GM18873 (cell line): ENCODE data around the gene PHYH.
"Not testable (repeated sequence)": the region's sequence is repeated elsewhere in the genome, so short reads cannot be mapped to it uniquely, and the experiment has no call there.

Source experiments
- ATAC-seq: cut with Tn5 transposase; IDR thresholded peaks from one replicate; pipeline ENCODE4 v1.9.1; 2021; ENCODE audit warnings: mild to moderate bottlenecking, moderate library complexity, moderate number of reproducible peaks; ENCODE audit not compliant: unreplicated experiment, low FRiP score

PHYH gene

DNA sequence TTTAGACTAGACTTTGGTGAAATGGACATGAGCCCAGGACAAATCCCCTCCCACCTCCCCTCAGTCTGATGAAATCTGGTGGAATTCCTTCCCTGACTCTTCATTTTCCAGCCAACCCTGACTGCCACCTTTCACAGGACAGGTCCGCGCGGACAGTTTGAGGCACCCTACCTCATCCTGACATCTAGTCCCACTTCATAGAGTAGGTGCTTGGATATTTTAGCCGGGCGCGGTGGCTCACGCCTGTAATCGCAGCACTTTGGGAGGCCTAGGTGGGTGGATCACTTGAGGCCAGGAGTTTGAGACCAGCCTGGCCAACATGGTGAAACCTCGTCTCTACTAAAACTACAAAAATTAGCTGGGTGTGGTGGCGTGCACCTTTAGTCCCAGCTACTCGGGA, 23.7 kb downstream of the PHYH start:
- ATAC-seq, result not testable (repeated sequence)

DNA sequence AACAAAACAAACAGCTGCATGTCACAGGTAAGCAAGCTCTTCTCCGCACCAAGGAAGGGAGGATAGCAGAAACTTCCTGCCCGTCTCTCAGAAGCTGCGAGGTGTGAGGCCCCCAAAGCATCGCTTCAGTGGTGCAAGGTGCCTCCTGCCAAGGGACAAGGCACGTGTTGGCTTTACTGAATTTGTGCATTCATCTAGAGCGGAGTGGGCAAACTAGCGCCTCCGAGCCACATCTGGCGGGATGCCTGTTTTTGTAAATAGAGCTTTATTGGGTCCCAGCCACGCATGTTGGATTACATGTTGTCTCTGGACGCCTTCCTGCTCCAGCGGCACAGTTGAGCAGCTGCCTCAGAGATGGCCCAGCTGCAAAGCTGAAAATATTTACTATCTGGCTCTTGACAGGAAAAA, 27.7 kb downstream of the PHYH start:
- ATAC-seq, result no peak

DNA sequence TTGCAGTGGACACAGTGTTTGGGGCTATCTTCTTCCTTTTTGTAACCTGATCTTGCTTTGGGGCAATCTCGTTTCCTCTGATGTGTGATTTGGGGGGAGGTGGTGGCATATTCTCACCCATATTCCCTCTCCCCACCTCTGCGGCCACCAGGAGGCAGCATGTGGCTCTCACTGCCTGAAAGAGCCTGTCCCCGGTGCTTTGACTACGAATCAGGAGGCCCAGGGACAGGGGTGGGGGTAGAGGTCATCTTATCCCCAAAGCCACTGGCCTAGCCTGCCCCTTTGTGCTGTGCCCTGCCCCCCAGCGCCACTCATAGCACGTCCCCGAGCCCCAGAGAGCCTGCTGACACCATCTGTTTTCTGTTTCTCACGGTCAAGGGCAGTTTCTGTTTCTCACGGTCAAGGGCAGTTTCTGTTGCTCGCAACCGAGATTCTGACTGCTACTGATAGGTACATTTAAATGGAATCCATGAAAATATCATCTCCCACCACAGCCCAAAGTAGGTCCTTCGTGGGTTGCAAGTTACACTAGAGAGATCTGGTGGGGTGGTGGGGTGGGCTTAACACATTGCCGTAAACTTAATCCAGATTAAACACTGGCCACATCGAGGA, 28.2 kb downstream of the PHYH start:
- ATAC-seq, result no peak

DNA sequence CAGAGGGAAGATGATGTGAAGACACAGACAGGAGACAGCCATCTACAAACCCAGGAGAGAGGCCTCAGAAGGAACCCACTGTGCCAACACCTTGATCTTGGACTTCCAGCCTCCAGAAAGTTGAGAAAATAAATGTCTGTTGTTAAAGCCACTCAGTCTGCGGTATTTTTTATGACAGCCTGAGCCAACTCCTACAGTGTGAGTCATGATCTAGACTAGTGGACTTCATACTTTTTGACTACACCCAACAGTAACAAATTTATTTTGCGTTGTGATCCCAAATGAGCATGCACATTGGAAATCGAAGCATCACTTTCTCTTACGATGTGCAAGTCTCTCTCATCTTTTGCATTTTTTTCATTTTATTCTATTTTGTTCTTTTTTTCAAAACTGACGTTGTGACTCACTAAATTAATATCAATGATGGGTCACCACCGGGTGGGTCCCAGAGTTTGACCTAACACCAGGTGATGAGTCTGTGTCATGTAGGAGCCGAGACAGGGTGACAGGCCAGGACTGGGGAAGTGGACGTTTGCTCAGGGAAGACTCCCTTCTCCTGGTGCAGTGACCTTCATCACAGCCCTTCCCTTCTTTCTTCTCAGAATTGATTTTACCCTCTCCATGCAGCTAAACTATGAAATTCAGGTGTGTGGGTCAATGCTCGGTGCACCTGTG, 28.9 kb downstream of the PHYH start:
- ATAC-seq, result no peak

DNA sequence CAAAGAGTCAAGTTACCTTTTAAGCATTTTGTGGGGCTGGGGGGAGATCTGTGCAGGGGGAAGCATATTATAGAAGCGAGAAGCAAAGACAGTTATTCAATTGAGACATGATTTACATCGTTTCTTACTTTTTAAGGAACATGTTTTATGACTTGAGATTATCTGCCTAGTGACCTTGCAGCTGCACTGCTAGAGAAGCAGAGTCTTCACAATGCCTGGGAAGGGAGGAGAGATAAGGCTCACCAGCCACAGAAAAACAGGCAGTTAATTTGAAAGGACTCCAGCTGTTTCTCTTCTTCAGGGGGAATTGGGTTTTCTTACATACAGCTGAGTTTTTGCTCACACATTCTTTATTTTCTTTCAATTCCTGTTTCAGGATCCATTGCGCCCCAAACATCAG, 31.0 kb downstream of the PHYH start:
- no peak for ATAC-seq

DNA sequence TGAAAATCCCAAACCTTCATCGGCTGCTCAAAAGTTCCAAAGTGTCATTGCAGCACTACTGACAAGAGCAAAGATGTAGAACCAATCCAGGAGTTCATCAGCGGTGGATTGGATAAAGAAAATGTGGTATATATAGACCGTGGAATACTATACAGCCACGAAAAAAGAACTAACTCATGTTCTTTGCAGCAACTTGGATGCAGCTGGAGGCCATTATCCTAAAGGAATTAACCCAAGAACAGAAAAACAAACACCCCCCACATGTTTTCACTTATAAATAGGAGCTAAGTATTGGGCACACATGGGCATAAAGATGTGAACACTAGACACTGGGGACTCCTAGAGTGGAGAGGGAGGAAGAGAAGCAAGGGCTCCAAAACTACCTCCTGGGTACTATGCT, 31.6 kb downstream of the PHYH start:
- ATAC-seq, result no peak

DNA sequence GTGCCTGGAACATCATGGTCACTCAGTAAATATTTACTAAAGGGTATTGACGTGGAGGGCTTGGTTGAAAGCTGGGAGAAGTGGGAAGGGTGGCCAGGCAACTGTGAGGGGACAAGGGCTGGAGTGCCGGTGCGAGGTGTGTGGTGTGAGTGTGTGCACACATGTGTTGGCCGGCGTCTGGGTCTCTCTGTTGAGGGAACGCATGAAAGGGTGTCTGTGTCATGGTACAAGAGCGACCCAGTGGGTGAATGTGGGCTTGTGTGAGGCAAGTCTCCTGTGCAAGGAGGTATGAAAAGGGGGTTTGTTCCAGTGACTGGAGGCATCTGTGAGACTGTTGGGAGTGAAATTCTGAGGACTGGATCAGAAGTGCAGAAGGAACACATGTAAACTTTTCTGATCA, 36.3 kb downstream of the PHYH start:
- ATAC-seq, result no peak

DNA sequence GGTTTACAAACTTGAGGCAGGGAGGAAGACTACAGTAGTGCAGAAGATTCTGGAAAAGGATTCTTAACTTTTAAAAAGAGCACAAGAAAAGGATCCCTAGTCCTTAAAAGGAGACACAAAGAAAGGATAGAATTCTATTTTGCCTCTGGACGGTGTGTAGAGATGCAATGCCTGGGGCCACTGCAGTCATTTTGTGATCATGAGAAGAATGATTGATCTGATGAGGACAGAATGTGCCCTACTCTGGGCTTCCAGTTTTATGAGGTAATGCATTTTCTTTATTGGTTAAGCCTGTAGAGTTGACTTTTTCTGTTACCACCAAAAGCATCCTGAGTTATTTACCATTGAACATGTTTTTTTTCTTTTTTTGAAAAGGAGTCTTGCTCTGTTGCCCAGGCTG, 37.4 kb downstream of the PHYH start:
- ATAC-seq, result no peak

DNA sequence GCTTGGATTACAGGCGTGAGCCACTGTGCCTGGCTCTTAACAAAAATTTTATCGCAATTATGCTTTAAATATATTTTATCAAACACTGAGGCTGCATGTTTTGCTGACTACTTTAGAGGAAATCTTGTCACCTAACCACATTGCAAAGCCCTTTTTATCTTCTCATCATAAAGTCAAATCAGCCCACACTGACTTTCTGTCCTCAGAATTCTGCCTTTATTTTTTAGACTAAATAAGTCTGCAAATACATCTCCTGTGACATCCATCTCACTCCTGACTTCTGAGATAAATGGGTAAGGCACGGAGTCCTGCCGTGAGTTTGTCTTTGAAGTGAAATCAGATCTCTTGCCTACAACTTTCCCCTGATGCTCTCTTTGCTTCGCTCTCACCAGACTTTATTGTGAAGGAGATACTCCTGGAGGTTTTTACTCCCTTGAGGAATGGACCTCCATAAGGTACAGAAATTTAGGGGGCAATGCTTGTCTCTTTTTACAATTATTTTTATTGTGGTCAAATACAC, 42.2 kb downstream of the PHYH start:
- no peak for ATAC-seq

DNA sequence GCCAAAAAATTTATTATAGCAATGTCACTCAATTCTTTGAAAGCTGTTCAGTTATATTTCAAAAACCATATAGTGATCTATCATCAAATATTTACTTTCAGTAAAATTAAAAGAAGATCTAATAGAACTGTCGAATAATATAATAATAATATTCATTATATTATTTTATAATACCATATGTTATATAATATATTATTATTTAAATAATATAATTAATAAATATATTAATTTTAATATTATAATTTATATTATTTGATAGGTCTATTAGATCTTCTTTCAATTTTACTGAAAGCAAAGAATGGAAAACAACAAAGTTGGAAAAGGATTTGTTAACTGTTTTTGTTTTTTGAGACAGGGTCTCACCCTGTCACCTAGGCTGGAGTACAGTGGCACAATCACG, 43.2 kb downstream of the PHYH start:
- no peak for ATAC-seq

DNA sequence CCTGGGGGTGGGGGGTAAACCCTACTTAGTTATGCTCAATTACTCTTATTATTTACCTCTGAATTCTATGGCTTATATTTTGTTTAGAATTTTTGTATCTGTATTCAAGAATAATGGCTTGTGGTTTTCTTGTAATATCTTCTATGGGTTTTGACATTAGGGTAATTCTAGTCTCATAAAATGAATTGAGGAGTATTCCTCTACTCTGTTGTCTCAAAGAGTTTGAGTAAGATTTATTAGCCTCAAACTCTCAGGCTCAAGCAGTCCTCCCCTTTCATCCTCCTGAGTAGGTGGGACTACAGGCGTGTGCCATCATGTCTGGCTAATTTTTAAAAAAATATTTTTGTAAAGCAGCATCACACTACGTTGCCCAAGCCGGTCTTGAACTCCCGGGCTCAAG, 46.1 kb downstream of the PHYH start:
- no peak for ATAC-seq

DNA sequence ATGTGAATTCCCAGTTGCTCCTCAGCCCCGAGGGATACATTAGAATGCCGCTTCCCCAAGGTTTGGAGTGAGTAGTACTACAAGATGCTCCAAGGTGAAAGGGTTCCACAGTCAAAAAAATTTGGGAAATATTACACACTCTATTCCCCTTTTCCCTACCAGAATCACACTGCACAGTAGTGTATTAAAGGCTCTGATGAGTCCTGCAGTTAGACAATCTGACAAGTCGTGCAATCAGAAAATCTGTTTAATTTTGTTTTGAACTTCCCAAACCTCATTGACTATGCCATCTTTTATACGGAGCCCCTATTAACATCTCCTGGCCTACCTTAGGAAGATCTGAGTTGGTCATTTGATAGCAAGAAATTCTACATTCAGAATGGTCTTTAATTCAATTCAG, 52.1 kb downstream of the PHYH start:
- ATAC-seq, result no peak

DNA sequence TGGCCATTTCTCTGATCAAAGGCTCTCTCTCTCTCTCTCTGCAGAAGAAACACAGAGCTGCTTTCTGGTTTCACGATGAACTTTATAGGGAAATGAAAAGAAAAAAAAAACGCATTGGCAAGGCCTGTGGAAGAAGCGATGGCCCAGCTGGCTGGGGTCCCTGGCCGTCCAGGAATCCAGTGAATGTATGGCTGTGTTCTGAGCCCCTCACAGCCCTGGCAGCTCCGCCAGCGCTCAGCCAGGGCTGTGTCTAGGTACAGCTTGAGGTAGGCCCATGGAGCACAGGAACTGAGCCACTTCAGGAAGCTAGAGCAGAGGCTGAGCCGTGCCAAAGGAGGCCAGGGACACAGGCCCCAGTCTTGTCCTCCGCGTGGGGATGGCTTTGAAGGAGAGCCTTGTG, 52.6 kb downstream of the PHYH start:
- no peak for ATAC-seq

DNA sequence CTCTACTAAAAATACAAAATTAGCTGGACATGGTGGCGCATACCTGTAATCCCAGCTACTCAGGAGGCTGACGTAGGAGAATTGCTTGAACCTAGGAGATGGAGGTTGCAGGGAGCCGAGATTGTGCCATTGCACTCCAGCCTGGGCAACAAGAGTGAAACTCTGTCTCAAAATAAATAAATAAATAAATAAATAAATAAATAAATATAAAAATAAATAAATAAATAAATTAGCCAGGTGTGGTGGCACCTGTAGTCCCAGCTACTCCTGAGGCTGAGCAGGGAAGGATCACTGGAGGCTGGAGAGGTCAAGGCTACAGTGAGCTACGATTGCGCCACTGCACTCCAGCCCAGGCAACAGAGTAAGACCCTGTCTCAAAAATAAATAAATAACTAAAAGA, 57.6 kb downstream of the PHYH start:
- ATAC-seq, result not testable (repeated sequence)

DNA sequence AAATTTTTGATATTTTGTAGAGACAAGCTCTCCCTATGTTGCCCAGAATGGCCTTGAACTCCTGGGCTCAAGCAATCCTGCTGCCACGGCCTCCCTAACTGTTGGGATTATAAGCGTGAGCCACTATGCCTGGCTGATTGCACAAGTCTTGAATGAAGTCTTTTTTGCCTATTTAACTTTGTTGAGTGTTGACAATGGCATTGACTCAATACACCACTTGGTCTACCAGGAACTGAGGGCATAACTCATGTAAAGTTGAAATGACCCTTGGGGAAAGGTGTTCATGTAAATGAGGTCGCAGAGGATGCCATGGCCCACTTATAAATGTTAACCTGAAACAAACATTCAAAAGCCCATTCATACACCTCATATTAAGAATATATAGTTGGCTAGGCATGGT, 58.3 kb downstream of the PHYH start:
- no peak for ATAC-seq

DNA sequence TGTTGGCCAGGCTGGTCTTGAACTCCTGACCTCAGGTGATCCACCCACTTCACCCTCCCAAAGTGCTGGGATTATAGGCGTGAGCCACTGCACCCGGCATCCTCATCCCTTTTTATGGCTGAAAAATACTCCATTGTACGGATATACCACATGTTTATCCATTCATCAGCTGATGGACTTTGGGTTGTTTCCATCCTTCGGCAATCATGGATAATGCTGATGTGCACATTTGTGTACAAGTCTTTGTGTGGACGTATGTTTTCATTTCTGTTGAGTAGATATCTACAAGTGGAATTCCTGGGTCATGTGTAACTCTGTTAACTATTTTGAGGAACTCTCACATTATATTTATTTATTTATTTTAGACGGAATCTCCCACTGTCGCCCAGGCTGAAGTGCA, 59.9 kb downstream of the PHYH start:
- no peak for ATAC-seq

DNA sequence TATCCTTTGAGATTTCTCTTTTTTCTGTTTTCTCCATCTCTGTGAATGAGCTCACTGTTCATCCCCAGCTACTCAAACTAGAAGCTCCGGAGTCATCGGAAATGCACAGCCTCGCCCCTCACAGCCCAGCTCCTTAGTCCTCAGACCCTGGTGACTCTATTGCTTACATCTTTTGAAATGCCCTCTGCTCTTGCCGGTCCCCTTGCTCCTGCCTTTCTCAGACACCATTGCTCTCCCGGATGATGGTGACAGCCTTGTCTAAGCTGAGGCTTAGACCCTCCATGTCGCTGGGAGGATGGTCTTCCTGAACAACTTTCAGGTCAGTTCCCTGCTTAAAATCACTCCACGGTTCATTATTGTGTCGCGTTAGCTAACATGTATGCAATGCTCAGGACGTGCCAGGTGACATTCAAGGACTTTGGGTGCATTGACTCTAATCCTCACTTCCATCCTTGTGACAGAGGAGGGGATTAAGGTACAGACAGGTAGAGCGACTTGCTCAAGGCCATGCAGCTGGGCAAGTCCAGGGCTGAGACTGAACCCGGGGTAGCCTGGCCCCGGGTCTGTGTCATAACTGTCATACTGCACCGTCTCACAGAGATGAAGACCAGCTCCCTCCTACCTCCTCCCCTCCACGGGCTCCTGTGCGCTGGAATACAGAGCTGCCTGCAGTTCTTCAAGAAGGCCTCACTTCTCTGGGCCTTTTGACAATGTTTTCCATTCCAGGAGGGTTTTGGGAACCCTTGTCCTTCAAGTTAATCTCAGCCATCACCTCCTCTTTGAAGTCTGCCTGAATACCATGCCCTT, 61.4 kb downstream of the PHYH start:
- no peak for ATAC-seq

DNA sequence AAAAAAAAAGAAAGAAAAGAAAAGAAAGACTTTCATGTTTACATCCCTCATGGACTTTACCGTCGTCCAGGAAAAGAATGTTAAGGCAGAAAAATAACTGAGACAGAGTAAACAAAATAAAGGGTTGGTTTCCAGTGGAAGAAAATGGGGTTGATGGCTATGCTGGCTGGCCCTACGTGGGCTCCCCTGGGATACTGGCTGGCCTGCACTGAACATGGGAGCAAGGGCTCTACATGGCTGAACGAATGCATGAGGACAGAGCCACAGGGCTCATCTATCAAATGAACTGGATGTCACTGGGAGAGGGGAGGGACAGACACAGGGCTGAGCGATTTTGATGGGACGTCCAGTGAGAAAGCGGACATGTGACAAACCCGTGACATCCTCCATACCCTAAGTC, 63.2 kb downstream of the PHYH start:
- ATAC-seq, result no peak

DNA sequence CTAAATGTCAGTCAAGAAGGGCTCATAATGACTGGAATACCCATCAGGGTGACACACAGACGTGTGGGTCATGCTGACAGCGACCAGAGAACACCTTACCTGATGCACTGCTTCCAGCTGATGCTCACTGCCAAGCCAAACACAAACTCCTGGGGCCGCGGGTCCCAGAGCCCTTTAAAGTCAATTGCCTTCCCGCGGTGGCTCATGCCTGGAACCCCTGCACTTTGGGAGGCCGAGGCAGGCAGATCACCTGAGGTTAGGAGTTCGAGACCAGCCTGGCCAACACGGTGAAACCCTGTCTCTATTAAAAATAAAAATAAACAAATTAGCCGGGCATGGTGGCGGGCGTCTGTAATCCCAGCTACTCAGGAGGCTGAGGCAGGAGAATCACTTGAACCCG, 65.1 kb downstream of the PHYH start:
- not testable (repeated sequence) for ATAC-seq

DNA sequence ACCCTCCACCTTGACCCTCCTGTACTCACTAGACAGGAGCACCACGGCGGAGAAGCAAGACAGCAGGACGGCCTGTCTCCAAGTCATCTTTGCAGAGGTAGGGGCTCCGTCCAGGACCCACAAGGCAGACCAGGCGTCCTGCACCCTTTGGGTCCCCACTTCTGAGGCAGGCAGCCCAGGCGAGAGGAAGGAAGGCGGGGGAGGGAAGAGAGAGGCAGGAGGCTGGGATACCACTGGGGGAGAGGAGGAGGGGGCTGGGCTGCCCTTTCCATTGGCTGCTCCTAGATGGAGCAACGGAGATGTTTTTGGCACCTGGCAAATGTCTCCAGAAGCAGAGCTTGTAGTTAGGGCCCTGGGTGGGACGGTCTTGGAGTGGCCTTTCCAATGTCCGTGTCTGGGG, 65.7 kb downstream of the PHYH start, which contains the start of gene UCMA:
UCMA (minus strand) TSS at position 203 of the 400 bp plus-strand sequence; CDS start at position 87, 116 bp downstream.
- ATAC-seq, result no peak

DNA sequence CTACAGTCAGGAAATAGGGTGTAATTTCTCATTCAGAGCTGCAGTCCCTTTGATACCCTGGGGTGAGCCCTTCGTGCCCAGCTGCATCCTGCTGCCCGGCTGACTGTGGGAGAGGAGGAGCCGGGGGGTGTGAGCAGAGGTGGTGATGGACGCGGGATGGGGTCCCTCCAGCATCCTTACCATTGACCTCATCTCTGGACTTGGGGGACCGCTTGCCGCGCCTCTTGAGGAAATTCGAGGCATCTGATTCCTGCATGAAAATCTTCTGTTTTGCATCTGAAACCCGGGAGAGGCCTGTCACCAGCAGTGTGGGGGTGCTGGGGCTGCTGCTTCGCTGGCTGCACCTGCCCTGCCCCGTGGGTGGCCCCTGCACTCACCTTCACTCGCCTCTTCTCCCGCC, 66.5 kb downstream of the PHYH start:
- no peak for ATAC-seq
